ENCODE measurements around the gene KLK15.

Gene KLK15

GRCh38 chr19:50844296-50844935 is 11.0 kb upstream of the KLK15 start:
- no peak for TF ChIP-seq CTCF (IDR thresholded peaks at IDR 0.05; ENCODE audit: insufficient read depth, low read depth, low read length, missing control alignments)
- no peak overlapping the region for H3K4me3 ChIP-seq (ENCODE audit: low read length)
- no peak for DNase-seq (ENCODE audit: low read depth)

GRCh38 chr19:50843701-50844221 is 10.4 kb upstream of the KLK15 start:
- H3K4me3 ChIP-seq (ENCODE audit: low read length): no peak overlapping the region
- no peak for TF ChIP-seq CTCF (IDR thresholded peaks at IDR 0.05; ENCODE audit: insufficient read depth, low read depth, low read length, missing control alignments)
- DNase-seq (ENCODE audit: low read depth): no peak

- no peak for DNase-seq (ENCODE audit: low read depth)
- TF ChIP-seq CTCF (IDR thresholded peaks at IDR 0.05; ENCODE audit: insufficient read depth, low read depth, low read length, missing control alignments): no peak
- no peak overlapping the region for H3K4me3 ChIP-seq (ENCODE audit: low read length)
Measured at GRCh38 chr19:50843205-50843604, 9.8 kb upstream of the KLK15 start.

- no peak for DNase-seq (ENCODE audit: low read depth)
- H3K4me3 ChIP-seq (ENCODE audit: low read length): no peak overlapping the region
Measured at GRCh38 chr19:50842130-50842529, 8.8 kb upstream of the KLK15 start.

GRCh38 chr19:50839712-50840655 is 6.6 kb upstream of the KLK15 start:
- no peak for TF ChIP-seq CTCF (IDR thresholded peaks at IDR 0.05; ENCODE audit: insufficient read depth, low read depth, low read length, missing control alignments)
- no peak overlapping the region for H3K4me3 ChIP-seq (ENCODE audit: low read length)
- DNase-seq (ENCODE audit: low read depth): no peak

More at GRCh38 chr19:50842130-50842529, 8.8 kb upstream of the KLK15 start:
- TF ChIP-seq CTCF (IDR thresholded peaks at IDR 0.05; ENCODE audit: insufficient read depth, low read depth, low read length, missing control alignments): no peak

GRCh38 chr19:50838239-50838638 is 4.9 kb upstream of the KLK15 start:
- DNase-seq (ENCODE audit: low read depth): no peak
- H3K4me3 ChIP-seq (ENCODE audit: low read length): no peak overlapping the region
- peak; percentile 9 for TF ChIP-seq CTCF (IDR thresholded peaks at IDR 0.05; ENCODE audit: insufficient read depth, low read depth, low read length, missing control alignments)
